GM12878 (cell line): ENCODE results near the gene CADPS. TPM values are rescaled to one million over a fixed set of nuclear protein-coding genes. Genes with fewer than 3 reads are reported as not detected.

Source experiments
- ATAC-seq: fragments of 200-7000 bp; cut with Tn5 transposase; 3 replicates; pipeline ENCODE4 v1.9.1; 2020; ENCODE audit warnings: mild to moderate bottlenecking, moderate library complexity
- BruUV-seq: library from RNA; stranded (reverse); fragments of 400-500 nt; replicated peaks from 2 replicates; lab custom pipeline; 2021; lab: Mats Ljungman, UMichigan
- CTCF ChIA-PET: fragments of 300-600 bp; sonication (Branson Sonifier 250); formaldehyde crosslinking; extraction: SDS; loops from one replicate; lab custom pipeline; 2021; ENCODE audit warnings: inconsistent platforms; lab: Yijun Ruan, JAX
- POLR2A ChIA-PET: fragments of 350-600 bp; formaldehyde crosslinking; extraction: SDS; loops from one replicate; lab custom pipeline; 2021; ENCODE audit warnings: inconsistent platforms; lab: Charles Lee
- RAD21 ChIA-PET: fragments of 300-600 bp; sonication (Branson Sonifier 250); formaldehyde crosslinking; loops from one replicate; lab custom pipeline; 2023; ENCODE audit warnings: antibody characterized with exemption; ENCODE audit not compliant: unreplicated experiment; lab: Charles Lee
- SMC1A ChIA-PET: fragments of 300-600 bp; sonication (Branson Sonifier 250); formaldehyde crosslinking; loops from one replicate; lab custom pipeline; 2023; ENCODE audit not compliant: unreplicated experiment, uncharacterized antibody; lab: Charles Lee
- DNase-seq: peaks from one replicate; pipeline ENCODE4 v3.0.0-alpha.2; 2011; ENCODE audit warnings: low read depth, low spot score
- FAIRE-seq: peaks from 3 replicates; lab custom pipeline; 2011; peaks lifted over from hg19 to GRCh38; lab: Jason Lieb, UNC
- H2AFZ ChIP-seq: 2 replicates; pipeline ENCODE4 v1.6.0; 2011; ENCODE audit warnings: low read depth, low read length, control low read depth; ENCODE audit not compliant: control insufficient read depth
- H3K27ac ChIP-seq: 2 replicates; pipeline ENCODE4 v1.5.1; 2011; ENCODE audit warnings: control low read depth; ENCODE audit not compliant: control insufficient read depth, insufficient read depth
- H3K27me3 ChIP-seq, 2 experiments: replicated peaks in 1 of 2; 2 replicates each; pipeline versions ENCODE4 v1.6.0 to v1.6.1; 2011; ENCODE audit warnings: low read length in 1 of 2; ENCODE audit not compliant: control insufficient read depth in 2 of 2, insufficient read depth in 2 of 2
- H3K36me3 ChIP-seq, 2 experiments: 2 replicates each; pipeline ENCODE4 v1.5.1; 2011; ENCODE audit warnings: low read length in 1 of 2; ENCODE audit not compliant: control insufficient read depth in 2 of 2, insufficient read depth in 2 of 2
- H3K4me1 ChIP-seq: 2 replicates; pipeline ENCODE4 v1.6.1; 2011; ENCODE audit warnings: mild to moderate bottlenecking, low read length, moderate library complexity, mixed read lengths; ENCODE audit not compliant: control insufficient read depth, insufficient read depth
- H3K4me2 ChIP-seq: 2 replicates; pipeline ENCODE4 v1.6.0; 2011; ENCODE audit warnings: control low read depth; ENCODE audit not compliant: control insufficient read depth, insufficient read depth
- H3K4me3 ChIP-seq: fragments of 200-600 bp; sonication (generic); 2 replicates; pipeline ENCODE4 v1.5.1; 2016
- H3K79me2 ChIP-seq: 2 replicates; pipeline ENCODE4 v1.6.0; 2011; ENCODE audit warnings: low read length; ENCODE audit not compliant: control insufficient read depth, insufficient read depth
- H3K9ac ChIP-seq: 2 replicates; pipeline ENCODE4 v1.8.0; 2011; ENCODE audit warnings: low read length, control low read depth, mixed read lengths; ENCODE audit not compliant: control insufficient read depth, insufficient read depth
- H3K9me3 ChIP-seq: replicated peaks from 3 replicates; pipeline ENCODE4 v1.5.1; 2011; ENCODE audit warnings: mild to moderate bottlenecking, low read length; ENCODE audit not compliant: control insufficient read depth, insufficient read depth
- H4K20me1 ChIP-seq: 2 replicates; pipeline ENCODE4 v1.6.0; 2011; ENCODE audit not compliant: control insufficient read depth, insufficient read depth
- CBX5 ChIP-seq: sonication (generic); IDR thresholded peaks from 2 replicates; pipeline ENCODE4 v1.6.1; 2016; ENCODE audit warnings: low read depth, moderate library complexity, mild to moderate bottlenecking, inconsistent platforms
- CREB1 ChIP-seq: IDR thresholded peaks from 2 replicates; pipeline ENCODE4 v1.6.1; 2012; ENCODE audit warnings: low read depth, mild to moderate bottlenecking, inconsistent platforms
- ETV6 ChIP-seq, 2 experiments: fragments of 450-650 bp in 1 of 2; IDR thresholded peaks in 1 of 2; conservative IDR thresholded peaks in 1 of 2; 2 replicates each; pipeline ENCODE4 v1.6.1; 2014; ENCODE audit warnings: antibody characterized with exemption in 1 of 2, borderline replicate concordance in 1 of 2, low read depth in 1 of 2, mild to moderate bottlenecking in 1 of 2, moderate library complexity in 1 of 2
- HDAC2 ChIP-seq: fragments of 200-600 bp; sonication (generic); IDR thresholded peaks from 2 replicates; pipeline ENCODE4 v1.6.1; 2017
- HDGF ChIP-seq: fragments of 450-650 bp; IDR thresholded peaks from 2 replicates; pipeline ENCODE4 v1.6.1; 2016; ENCODE audit warnings: antibody characterized with exemption
- MTA2 ChIP-seq: fragments of 450-650 bp; IDR thresholded peaks from 2 replicates; pipeline ENCODE4 v1.6.1; 2016; ENCODE audit warnings: low read depth, mild to moderate bottlenecking, moderate library complexity
- MTA3 ChIP-seq: IDR thresholded peaks from 2 replicates; pipeline ENCODE4 v1.6.1; 2012; ENCODE audit warnings: low read length, inconsistent platforms, borderline replicate concordance
- NFIC ChIP-seq: IDR thresholded peaks from 2 replicates; pipeline ENCODE4 v1.6.1; 2012; ENCODE audit warnings: low read depth, mild to moderate bottlenecking, inconsistent platforms, low read length, moderate library complexity
- SMAD1 ChIP-seq: fragments of 450-650 bp; IDR thresholded peaks from 2 replicates; pipeline ENCODE4 v1.6.1; 2018; ENCODE audit warnings: mild to moderate bottlenecking, low read depth; ENCODE audit not compliant: partially characterized antibody
- SMAD5 ChIP-seq: IDR thresholded peaks from 2 replicates; pipeline ENCODE4 v1.6.1; 2016; ENCODE audit warnings: antibody characterized with exemption, low read depth
- SMARCA5 ChIP-seq: fragments of 450-650 bp; IDR thresholded peaks from 2 replicates; pipeline ENCODE4 v1.6.1; 2017; ENCODE audit warnings: mild to moderate bottlenecking
- SP1 ChIP-seq: IDR thresholded peaks from one replicate; pipeline ENCODE4 v1.6.1; 2011; ENCODE audit warnings: low read depth, low read length
- TBL1XR1 ChIP-seq: IDR thresholded peaks from 2 replicates; pipeline ENCODE4 v1.6.1; 2012; ENCODE audit warnings: low read depth, low read length, improper control_type of control experiment
- ZZZ3 ChIP-seq: IDR thresholded peaks from 2 replicates; pipeline ENCODE4 v1.6.1; 2011; ENCODE audit warnings: low read depth; ENCODE audit not compliant: control insufficient read depth, insufficient read length
- WGBS: methylation state at CpG from one replicate; pipeline ENCODE4 v1.1.6; 2016; ENCODE audit warnings: low lambda C conversion rate; ENCODE audit not compliant: insufficient replicate concordance, insufficient coverage; ENCODE audit errors: missing lambda C conversion rate; 5-methylcytosine and 5-hydroxymethylcytosine counted together
- in situ Hi-C: fragments of 300-500 bp; cut with MboI; formaldehyde crosslinking; loops from 9 replicates; pipeline ENCODE4 v1.14.3; 2018; ENCODE audit warnings: mixed read lengths
- intact Hi-C: fragments of 100-400 bp; cut with micrococcal nuclease; formaldehyde crosslinking; loops from one replicate; pipeline ENCODE4 v1.14.2; 2022; ENCODE audit not compliant: unreplicated experiment
- polyA plus RNA-seq, 11 experiments: library from polyadenylated mRNA; depleted of rRNA in 4 of 11; unstranded in 6 of 11; stranded (reverse) in 5 of 11; fragments of >200 nt; fragmentation: Nextera tagmentation in 4 of 11; fragmentation: Illumina TruSeq in 1 of 11; extraction: Ambion mirVana in 4 of 11; extraction: Trizol in 1 of 11; gene quantifications; 1 replicate in 1 of 11; 2 replicates in 10 of 11; pipeline versions ENCODE4 v1.2.1 to v1.2.3, GENCODE V29; 2011 to 2016; ENCODE audit warnings: inconsistent platforms in 2 of 11, missing spikeins in 2 of 11, low read depth in 1 of 11
- total RNA-seq, 4 experiments: library from RNA; depleted of rRNA in 3 of 4; stranded (reverse); fragments of >200 nt in 3 of 4; fragmentation: Illumina TruSeq in 1 of 4; extraction: Trizol in 1 of 4; gene quantifications; 2 replicates each; pipeline versions ENCODE4 v1.2.1 to v1.2.3, GENCODE V29; 2013 to 2021

Gene CADPS
- total and polyA plus RNA-seq, 10 of the 15 experiments (the other 5 are each of a cell fraction or from before 2014, with no cell fraction given) = 0.20 TPM; not detected in 9

GRCh38 chr3:62723914-62724217 lies 151.3 kb downstream of the CADPS start:
- Histone ChIP-seq H3K36me3 (no peaks in the 10 kb centered on the region), H3K4me1 (no peaks in the 10 kb centered on the region), H3K79me2 (no peaks in the 10 kb centered on the region), H3K9ac (no peak overlapping the region), H3K9me3 (no peaks in the 10 kb centered on the region), H3K27ac (no peak overlapping the region), H3K27me3 (no peaks in the 10 kb centered on the region; a peak in 1 of 4 replicates), H3K4me3 (no peak overlapping the region), H2AFZ (no peak overlapping the region), H4K20me1 (no peaks in the 10 kb centered on the region), H3K4me2 (no peak overlapping the region)
- intact Hi-C loops (no loop called here), in situ Hi-C loops (no loop called here)
- no peak for TF ChIP-seq SMAD5
- TF ChIP-seq SP1 = no peak
- TF ChIP-seq MTA3 = no peak
- TF ChIP-seq HDGF = no peak
- TF ChIP-seq CREB1 = no peak
- TF ChIP-seq MTA2 = no peak
- TF ChIP-seq ZZZ3 = no peak
- no peak for TF ChIP-seq SMAD1
- no peak for TF ChIP-seq CBX5
- TF ChIP-seq NFIC = no peak
- TF ChIP-seq HDAC2 = no peak
- TF ChIP-seq TBL1XR1 = no peak
- no peak for TF ChIP-seq ETV6 (conservative IDR thresholded peaks at IDR 0.05 in 1 of 2, IDR thresholded peaks at IDR 0.05 in 1 of 2; ENCODE audit: borderline replicate concordance in 1 of 2, low read depth in 1 of 2)
- no peak for TF ChIP-seq SMARCA5
- no peak; the same call in 2 of the 3 replicates for ATAC-seq
- RAD21 ChIA-PET = no interaction called here
- SMC1A ChIA-PET = interaction anchor here (1.5 kb wide), 1 partner anchor 15 kb away, joined by 3 read pairs; no protein-coding TSS in a partner anchor
- FAIRE-seq = no peak
- no peak for DNase-seq
- CTCF ChIA-PET = no interaction called here
- POLR2A ChIA-PET = no interaction called here
- WGBS = 0% methylated on average over 1 of the region's 1 CpG
- no TSS peak for BruUV-seq
